Stomach (tissue), 9 donors: ENCODE measurements around the gene DYNC1I1. TPM values are rescaled to one million over a fixed set of nuclear protein-coding genes. Genes with fewer than 3 reads are reported as not detected.
"Not testable (repeated sequence)": the region's sequence is repeated elsewhere in the genome, so short reads cannot be mapped to it uniquely, and the experiment has no call there.

Experiments used
- DNase-seq, 2 donors: peaks; one replicate each; pipeline versions ENCODE4 v3.0.0 to v3.0.0-alpha.2; 2013 to 2019
- H3K27ac ChIP-seq, 5 donors: fragments of 200-600 bp in 4 of 5; sonication (generic) in 4 of 5; one replicate each; pipeline ENCODE4 v1.5.1; 2013 to 2019; ENCODE audit warnings: mild to moderate bottlenecking in 1 of 5, moderate library complexity in 1 of 5
- H3K27me3 ChIP-seq, 3 donors: fragments of 200-600 bp; sonication (generic); one replicate each; pipeline ENCODE4 v1.5.1; 2017 to 2019; ENCODE audit warnings: mixed run types in 1 of 3
- H3K36me3 ChIP-seq, 4 donors: fragments of 200-600 bp; sonication (generic); 1 replicate in 3 of 4; 2 replicates in 1 of 4; pipeline ENCODE4 v1.5.1; 2016 to 2019
- H3K4me1 ChIP-seq, 4 donors: fragments of 200-600 bp; sonication (generic); one replicate each; pipeline ENCODE4 v1.5.1; 2016 to 2019
- H3K4me3 ChIP-seq, 4 donors: fragments of 200-600 bp; sonication (generic) in 3 of 4; one replicate each; pipeline ENCODE4 v1.5.1; 2016 to 2019; ENCODE audit warnings: mild to moderate bottlenecking in 1 of 4
- H3K9me3 ChIP-seq, 4 donors: fragments of 200-600 bp; sonication (generic); one replicate each; pipeline ENCODE4 v1.5.1; 2016 to 2019
- CTCF ChIP-seq, 7 experiments: fragments of 450-650 bp in 4 of 7; fragments of 200-600 bp in 3 of 7; sonication (generic) in 3 of 7; IDR thresholded peaks; one replicate each; pipeline ENCODE4 v1.5.1; 2016 to 2019; ENCODE audit warnings: antibody characterized with exemption in 7 of 7, control low read depth in 2 of 7, mild to moderate bottlenecking in 1 of 7
- EP300 ChIP-seq: sonication (generic); formaldehyde crosslinking; IDR thresholded peaks from one replicate; pipeline ENCODE4 v1.6.1; 2017; ENCODE audit warnings: antibody characterized with exemption
- POLR2A ChIP-seq, 4 donors: fragments of 450-650 bp; IDR thresholded peaks; one replicate each; pipeline ENCODE4 v1.6.1; 2016; ENCODE audit warnings: antibody characterized with exemption in 4 of 4, control low read depth in 2 of 4, mild to moderate bottlenecking in 1 of 4, moderate library complexity in 1 of 4
- POLR2AphosphoS5 ChIP-seq, 3 donors: sonication (generic); formaldehyde crosslinking; IDR thresholded peaks; one replicate each; pipeline ENCODE4 v1.6.1; 2016; ENCODE audit warnings: antibody characterized with exemption in 3 of 3
- WGBS, 5 donors: extraction: QIAGEN DNeasy Blood & Tissue Kit in 3 of 5; methylation state at CpG; one replicate each; pipeline versions ENCODE4 v1.1.5 to v1.1.7; 2013 to 2018; 5-methylcytosine and 5-hydroxymethylcytosine counted together
- intact Hi-C: fragments of 100-400 bp; cut with DNase I; formaldehyde crosslinking; loops from one replicate; pipeline ENCODE4 v1.15.1; 2023; ENCODE audit warnings: low total_unique reads
- polyA plus RNA-seq, 3 donors: library from polyadenylated mRNA; stranded (reverse); fragments of 200-250 nt; gene quantifications; one replicate each; pipeline ENCODE4 v1.2.3, GENCODE V29; 2013
- total RNA-seq, 5 donors: library from RNA; depleted of rRNA; stranded (reverse); fragments of >200 nt; gene quantifications; one replicate each; pipeline versions ENCODE4 v1.1.0 to v1.2.3, GENCODE V29; 2014 to 2016
- donor health status: healthy with polysubstance abuse.
- donor health status: Bipolar disorder and iron deficiency.
- donor health status: healthy.

The DYNC1I1 gene
- total and polyA plus RNA-seq, 8 donors: 0.93 to 69.4 (median 5.3) TPM

- Histone ChIP-seq H3K4me1 (peaks cover 0 to 6% (median 2%) of the 10 kb centered on the region in 4 donors), H3K9me3 (no peaks in the 10 kb centered on the region), H3K27ac (no peak overlapping the region), H3K27me3 (no peaks in the 10 kb centered on the region), H3K4me3 (no peak overlapping the region), H3K36me3 (no peaks in the 10 kb centered on the region)
- TF ChIP-seq CTCF (IDR thresholded peaks at IDR 0.05): no peak
- TF ChIP-seq EP300: no peak
- no peak for TF ChIP-seq POLR2AphosphoS5 (IDR thresholded peaks at IDR 0.05)
- no peak for TF ChIP-seq POLR2A (IDR thresholded peaks at IDR 0.05)
- no peak for DNase-seq
- intact Hi-C loops: no loop called here
- 69 to 91% (median 86%) methylated on average over 1 of the region's 1 CpG for WGBS, 5 donors
Observed at GRCh38 chr7:95929710-95930280, 157.4 kb downstream of the DYNC1I1 start.

- no peaks in the 10 kb centered on the region for H3K9me3 ChIP-seq
- H3K27me3 ChIP-seq: no peaks in the 10 kb centered on the region
- 82 to 89% (median 85%) methylated on average over 6 of the region's 6 CpGs for WGBS, 5 donors
- no peak overlapping the region for H3K27ac ChIP-seq
- TF ChIP-seq POLR2A (IDR thresholded peaks at IDR 0.05): no peak
- TF ChIP-seq POLR2AphosphoS5 (IDR thresholded peaks at IDR 0.05): no peak
- TF ChIP-seq EP300: no peak
- TF ChIP-seq CTCF (IDR thresholded peaks at IDR 0.05): no peak
- peaks cover 0 to 6% (median 2%) of the 10 kb centered on the region in 4 donors for H3K4me1 ChIP-seq
- no peak overlapping the region for H3K4me3 ChIP-seq
- no peaks in the 10 kb centered on the region for H3K36me3 ChIP-seq
- intact Hi-C loops: no loop called here
- no peak for DNase-seq
Observed at GRCh38 chr7:95931460-95932232, 159.3 kb downstream of the DYNC1I1 start.

GRCh38 chr7:95933618-95934017, 161.3 kb downstream of the DYNC1I1 start:
- no peak overlapping the region for H3K27ac ChIP-seq
- no peaks in the 10 kb centered on the region for H3K9me3 ChIP-seq
- DNase-seq: no peak
- intact Hi-C loops: no loop called here
- H3K27me3 ChIP-seq: no peaks in the 10 kb centered on the region
- 74 to 89% (median 82%) methylated on average over 4 of the region's 4 CpGs for WGBS, 5 donors
- no peaks in the 10 kb centered on the region for H3K36me3 ChIP-seq
- no peaks in the 10 kb centered on the region for H3K4me1 ChIP-seq
- H3K4me3 ChIP-seq: no peak overlapping the region
- TF ChIP-seq POLR2AphosphoS5 (IDR thresholded peaks at IDR 0.05) (no peak), POLR2A (IDR thresholded peaks at IDR 0.05) (no peak), CTCF (IDR thresholded peaks at IDR 0.05) (no peak), EP300 (no peak)

- H3K4me1 ChIP-seq, H3K27me3 ChIP-seq, H3K27ac ChIP-seq, intact Hi-C loops, H3K36me3 ChIP-seq, H3K9me3 ChIP-seq, H3K4me3 ChIP-seq, DNase-seq: not testable (repeated sequence)
- 69 to 100% methylated on average over 1 of the region's 1 CpG; no CpG with 5 or more reads in 3 of the 5 donors for WGBS, 5 donors
Observed at GRCh38 chr7:95944867-95945266, 172.5 kb downstream of the DYNC1I1 start.

- H3K9me3 ChIP-seq: no peaks in the 10 kb centered on the region
Observed at GRCh38 chr7:95950698-95951097, 178.3 kb downstream of the DYNC1I1 start.

More at GRCh38 chr7:95950698-95951097, 178.3 kb downstream of the DYNC1I1 start:
- no peak for DNase-seq
- Histone ChIP-seq H3K27me3 (no peaks in the 10 kb centered on the region), H3K4me3 (no peak overlapping the region), H3K36me3 (no peaks in the 10 kb centered on the region), H3K27ac (no peak overlapping the region), H3K4me1 (peaks cover 0 to 24% (median 5%) of the 10 kb centered on the region in 4 donors)
- intact Hi-C loops: no loop called here
- TF ChIP-seq POLR2A (IDR thresholded peaks at IDR 0.05): no peak
- no peak for TF ChIP-seq CTCF (IDR thresholded peaks at IDR 0.05)
- no peak for TF ChIP-seq POLR2AphosphoS5 (IDR thresholded peaks at IDR 0.05)
- no peak for TF ChIP-seq EP300
- 90 to 100% (median 97%) methylated on average over 1 of the region's 1 CpG for WGBS, 5 donors
